Measurements from ENCODE around the gene MON1B. TPM values are rescaled to one million over a fixed set of nuclear protein-coding genes. Genes with fewer than 3 reads are reported as not detected.
A peak's percentile ranks its signal among the peaks of the same experiment; 100 is the strongest.

Gene MON1B
- total and polyA plus RNA-seq, 9 of the 15 experiments (the other 6 are each of a cell fraction or from before 2014, with no cell fraction given) = 5.0 to 66.0 (median 12.6) TPM

DNA sequence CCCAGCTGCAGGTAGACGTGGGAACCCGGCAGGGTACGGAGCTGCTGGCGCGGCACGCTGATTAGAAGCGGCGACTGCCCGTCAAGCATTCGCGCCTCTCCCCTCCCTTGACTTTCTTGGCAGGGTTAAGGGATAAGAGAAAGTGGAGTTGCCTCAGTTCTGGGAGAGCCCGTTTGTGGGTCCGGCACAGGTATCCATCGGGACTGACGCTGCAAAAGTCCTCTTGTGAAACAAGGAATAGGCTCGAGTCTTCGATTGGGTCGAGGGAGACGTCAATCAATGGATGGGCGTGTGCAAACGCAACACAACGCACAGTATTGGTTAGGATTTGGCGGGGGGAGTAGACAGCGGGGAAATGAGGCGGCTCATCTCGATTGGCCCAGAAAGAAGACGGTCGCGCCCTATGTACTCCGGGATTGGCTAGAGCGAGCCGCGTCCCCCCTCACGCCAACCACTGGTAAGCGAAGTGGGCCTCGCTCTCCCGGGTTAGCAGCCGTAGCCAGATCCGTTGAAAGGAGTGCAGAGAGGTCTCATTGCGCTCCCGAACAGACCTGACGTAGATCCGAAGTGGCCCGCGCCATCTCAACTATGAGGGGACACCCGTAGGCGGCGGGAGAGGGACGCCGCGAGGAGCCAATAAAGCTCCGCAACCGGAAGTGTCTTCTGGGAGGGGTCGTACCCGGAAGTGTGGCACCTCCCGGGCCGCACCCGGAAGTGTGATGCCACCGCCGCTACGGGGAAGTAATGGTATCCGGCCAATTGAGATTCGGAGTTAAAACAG is at the start of gene MON1B (continued):
- TF ChIP-seq PBX2 (CRISPR knock-in tag; IDR thresholded peaks at IDR 0.05; ENCODE audit: low read depth) (peak; percentile 72), PBX2 (tag; conservative IDR thresholded peaks at IDR 0.05; ENCODE audit: low read depth) (peak; percentile 98), ZFP91 (CRISPR knock-in tag; IDR thresholded peaks at IDR 0.05) (no peak), PTTG1 (tag; IDR thresholded peaks at IDR 0.05; ENCODE audit: low read depth) (no peak), KLF1 (tag; IDR thresholded peaks at IDR 0.05) (peak; percentile 77; the same call in 1 of the 2 replicates)
- TF ChIP-seq, protein P1, sequence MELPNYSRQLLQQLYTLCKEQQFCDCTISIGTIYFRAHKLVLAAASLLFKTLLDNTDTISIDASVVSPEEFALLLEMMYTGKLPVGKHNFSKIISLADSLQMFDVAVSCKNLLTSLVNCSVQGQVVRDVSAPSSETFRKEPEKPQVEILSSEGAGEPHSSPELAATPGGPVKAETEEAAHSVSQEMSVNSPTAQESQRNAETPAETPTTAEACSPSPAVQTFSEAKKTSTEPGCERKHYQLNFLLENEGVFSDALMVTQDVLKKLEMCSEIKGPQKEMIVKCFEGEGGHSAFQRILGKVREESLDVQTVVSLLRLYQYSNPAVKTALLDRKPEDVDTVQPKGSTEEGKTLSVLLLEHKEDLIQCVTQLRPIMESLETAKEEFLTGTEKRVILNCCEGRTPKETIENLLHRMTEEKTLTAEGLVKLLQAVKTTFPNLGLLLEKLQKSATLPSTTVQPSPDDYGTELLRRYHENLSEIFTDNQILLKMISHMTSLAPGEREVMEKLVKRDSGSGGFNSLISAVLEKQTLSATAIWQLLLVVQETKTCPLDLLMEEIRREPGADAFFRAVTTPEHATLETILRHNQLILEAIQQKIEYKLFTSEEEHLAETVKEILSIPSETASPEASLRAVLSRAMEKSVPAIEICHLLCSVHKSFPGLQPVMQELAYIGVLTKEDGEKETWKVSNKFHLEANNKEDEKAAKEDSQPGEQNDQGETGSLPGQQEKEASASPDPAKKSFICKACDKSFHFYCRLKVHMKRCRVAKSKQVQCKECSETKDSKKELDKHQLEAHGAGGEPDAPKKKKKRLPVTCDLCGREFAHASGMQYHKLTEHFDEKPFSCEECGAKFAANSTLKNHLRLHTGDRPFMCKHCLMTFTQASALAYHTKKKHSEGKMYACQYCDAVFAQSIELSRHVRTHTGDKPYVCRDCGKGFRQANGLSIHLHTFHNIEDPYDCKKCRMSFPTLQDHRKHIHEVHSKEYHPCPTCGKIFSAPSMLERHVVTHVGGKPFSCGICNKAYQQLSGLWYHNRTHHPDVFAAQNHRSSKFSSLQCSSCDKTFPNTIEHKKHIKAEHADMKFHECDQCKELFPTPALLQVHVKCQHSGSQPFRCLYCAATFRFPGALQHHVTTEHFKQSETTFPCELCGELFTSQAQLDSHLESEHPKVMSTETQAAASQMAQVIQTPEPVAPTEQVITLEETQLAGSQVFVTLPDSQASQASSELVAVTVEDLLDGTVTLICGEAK (IDR thresholded peaks at IDR 0.05) = peak; percentile 97
- TF ChIP-seq, protein P1 (CRISPR knock-in tag; IDR thresholded peaks at IDR 0.05) = no peak
- TF ChIP-seq, protein P2, sequence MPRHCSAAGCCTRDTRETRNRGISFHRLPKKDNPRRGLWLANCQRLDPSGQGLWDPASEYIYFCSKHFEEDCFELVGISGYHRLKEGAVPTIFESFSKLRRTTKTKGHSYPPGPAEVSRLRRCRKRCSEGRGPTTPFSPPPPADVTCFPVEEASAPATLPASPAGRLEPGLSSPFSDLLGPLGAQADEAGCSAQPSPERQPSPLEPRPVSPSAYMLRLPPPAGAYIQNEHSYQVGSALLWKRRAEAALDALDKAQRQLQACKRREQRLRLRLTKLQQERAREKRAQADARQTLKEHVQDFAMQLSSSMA (CRISPR knock-in tag; IDR thresholded peaks at IDR 0.05) = peak; percentile 97
- TF ChIP-seq, protein P3, sequence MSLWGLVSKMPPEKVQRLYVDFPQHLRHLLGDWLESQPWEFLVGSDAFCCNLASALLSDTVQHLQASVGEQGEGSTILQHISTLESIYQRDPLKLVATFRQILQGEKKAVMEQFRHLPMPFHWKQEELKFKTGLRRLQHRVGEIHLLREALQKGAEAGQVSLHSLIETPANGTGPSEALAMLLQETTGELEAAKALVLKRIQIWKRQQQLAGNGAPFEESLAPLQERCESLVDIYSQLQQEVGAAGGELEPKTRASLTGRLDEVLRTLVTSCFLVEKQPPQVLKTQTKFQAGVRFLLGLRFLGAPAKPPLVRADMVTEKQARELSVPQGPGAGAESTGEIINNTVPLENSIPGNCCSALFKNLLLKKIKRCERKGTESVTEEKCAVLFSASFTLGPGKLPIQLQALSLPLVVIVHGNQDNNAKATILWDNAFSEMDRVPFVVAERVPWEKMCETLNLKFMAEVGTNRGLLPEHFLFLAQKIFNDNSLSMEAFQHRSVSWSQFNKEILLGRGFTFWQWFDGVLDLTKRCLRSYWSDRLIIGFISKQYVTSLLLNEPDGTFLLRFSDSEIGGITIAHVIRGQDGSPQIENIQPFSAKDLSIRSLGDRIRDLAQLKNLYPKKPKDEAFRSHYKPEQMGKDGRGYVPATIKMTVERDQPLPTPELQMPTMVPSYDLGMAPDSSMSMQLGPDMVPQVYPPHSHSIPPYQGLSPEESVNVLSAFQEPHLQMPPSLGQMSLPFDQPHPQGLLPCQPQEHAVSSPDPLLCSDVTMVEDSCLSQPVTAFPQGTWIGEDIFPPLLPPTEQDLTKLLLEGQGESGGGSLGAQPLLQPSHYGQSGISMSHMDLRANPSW (CRISPR knock-in tag; IDR thresholded peaks at IDR 0.05) = no peak

Measured in K562 (cell line).